GM19324 (cell line): ENCODE measurements around the gene STK32A.

Source experiments
- ATAC-seq: cut with Tn5 transposase; IDR thresholded peaks from one replicate; pipeline ENCODE4 v1.9.1; 2021; ENCODE audit warnings: mild to moderate bottlenecking, moderate library complexity; ENCODE audit not compliant: unreplicated experiment, low FRiP score

STK32A gene

DNA sequence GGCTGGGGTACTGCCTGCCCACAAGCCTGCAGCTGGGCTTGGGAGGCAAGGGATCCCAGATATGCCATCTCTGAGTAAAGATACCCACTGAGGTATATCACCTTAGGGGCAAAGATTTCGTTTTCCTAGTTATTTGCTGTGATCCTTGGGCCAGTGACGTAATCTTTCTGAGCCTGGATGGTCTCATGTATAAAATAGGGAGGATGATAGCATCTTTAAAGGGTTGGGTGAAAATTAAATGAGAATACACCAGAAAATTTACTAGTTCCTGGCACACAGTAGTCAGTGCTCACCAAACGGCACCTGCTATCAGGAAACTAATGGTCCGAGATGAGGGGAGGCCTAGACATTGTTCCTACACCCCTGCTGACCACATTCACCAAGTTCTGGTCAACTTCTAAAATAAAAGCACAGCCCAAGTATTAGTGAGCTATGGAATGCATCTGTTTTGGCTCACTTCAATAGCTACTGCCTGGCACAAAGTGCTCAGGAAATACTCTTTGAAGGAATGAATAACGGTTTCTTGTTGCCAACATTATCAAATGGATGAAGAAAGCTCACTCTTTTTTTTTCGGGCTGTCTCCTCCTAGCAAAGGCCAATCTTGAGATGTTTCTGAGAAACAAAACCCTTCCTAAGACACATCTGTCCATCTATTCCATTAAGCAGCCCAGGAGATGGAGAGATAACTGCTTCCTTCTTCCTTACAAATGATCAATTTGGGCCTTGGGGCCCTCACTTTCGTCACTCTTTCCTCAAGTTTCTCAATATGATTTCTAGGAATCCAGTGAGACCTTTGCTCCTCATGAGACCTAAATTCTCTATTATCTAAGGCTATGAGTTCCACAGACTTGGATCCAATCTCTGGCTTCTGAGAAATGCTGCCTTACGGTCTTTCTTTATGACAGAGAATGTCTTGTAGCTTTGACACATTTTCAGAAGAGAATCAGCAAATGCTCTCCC is 176.8 kb downstream of the STK32A start:
- no peak for ATAC-seq

DNA sequence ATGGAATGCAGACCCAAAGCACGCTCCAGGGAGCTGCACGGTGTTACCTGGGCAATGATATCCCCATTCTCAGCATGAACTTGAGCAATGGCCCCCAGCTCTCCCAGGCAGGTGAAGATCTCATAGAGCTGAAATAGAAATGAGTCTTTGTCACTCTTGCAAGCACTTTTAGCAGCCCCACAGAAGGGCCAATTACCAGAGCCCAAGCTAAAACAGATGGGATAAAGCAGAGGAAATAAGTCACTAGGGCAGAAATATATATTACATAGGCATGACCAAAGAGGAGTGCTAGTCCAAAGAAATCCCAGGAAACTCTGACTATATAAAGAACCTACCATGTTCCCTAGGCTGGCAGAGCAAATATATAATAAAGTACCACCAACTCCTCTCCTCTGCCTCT is 177.7 kb downstream of the STK32A start:
- no peak for ATAC-seq

- ATAC-seq, result no peak
Observed at GRCh38 chr5:147413266-147413665, 178.4 kb downstream of the STK32A start.

- ATAC-seq, result no peak
Observed at GRCh38 chr5:147415651-147416050, 180.8 kb downstream of the STK32A start.

GRCh38 chr5:147417135-147417813 is 182.4 kb downstream of the STK32A start:
- ATAC-seq, result no peak

- no peak for ATAC-seq
Observed at GRCh38 chr5:147418613-147419012, 183.8 kb downstream of the STK32A start.

- ATAC-seq, result no peak
Observed at GRCh38 chr5:147426640-147427327, 192.0 kb downstream of the STK32A start.

GRCh38 chr5:147427521-147428401 is 192.9 kb downstream of the STK32A start:
- ATAC-seq, result no peak

GRCh38 chr5:147430628-147431027 is 195.8 kb downstream of the STK32A start:
- no peak for ATAC-seq

DNA sequence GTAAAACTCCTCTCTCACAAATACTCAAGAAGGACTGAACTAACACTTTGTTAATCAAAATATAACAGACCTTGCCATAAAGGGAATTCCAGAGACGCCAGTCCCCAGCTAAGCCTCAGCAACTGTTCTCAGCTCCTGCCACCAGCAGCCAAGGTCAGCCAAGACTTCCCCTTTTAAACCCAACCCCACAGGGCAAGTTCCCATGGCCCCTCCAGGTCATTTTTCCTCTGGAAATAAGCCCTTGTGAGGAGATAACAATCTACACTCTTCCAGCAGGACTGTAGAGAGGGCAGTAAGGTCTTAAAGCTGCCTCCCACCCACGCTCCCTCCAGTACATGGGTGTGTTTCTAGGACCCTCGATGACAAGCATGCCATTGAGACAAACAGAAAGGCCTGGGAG is 196.8 kb downstream of the STK32A start:
- no peak for ATAC-seq

DNA sequence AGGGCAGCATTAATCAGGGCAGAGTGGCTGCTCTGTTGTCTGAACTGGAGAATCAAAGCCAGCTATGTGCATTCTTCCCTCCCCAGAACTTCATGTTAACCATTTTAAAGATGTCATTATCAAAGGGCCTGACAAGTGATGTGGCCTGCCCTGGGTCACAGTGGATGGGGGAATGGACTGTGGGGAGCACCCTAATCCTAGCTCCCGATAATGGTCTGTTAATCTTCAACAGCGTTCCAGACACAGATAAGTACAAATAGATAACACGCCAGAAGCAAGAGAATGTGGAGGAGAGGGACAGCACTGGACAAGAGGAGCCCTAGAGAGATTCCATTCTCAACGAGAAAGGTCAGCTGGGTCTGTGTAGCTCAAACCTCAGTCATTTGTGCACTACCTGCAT is 197.5 kb downstream of the STK32A start:
- ATAC-seq, result no peak

DNA sequence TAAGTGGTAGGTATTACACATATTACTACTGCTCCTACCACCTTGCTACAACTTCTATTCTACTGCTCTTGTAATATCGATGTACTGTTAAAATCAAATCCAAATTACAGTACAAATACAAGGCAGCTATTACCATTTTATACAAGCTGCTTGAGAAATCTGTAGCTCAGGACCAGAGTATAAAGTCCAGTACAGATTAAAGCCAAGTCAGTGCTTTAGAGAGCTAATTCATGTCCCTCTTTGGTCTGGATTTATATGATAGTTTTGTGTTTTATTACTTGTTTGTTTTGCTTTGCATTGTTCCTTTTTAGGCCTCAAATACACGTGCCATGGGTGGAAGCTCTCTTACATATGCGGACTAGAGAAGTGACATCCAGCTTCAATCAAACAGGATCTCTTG is 199.2 kb downstream of the STK32A start:
- ATAC-seq, result no peak

DNA sequence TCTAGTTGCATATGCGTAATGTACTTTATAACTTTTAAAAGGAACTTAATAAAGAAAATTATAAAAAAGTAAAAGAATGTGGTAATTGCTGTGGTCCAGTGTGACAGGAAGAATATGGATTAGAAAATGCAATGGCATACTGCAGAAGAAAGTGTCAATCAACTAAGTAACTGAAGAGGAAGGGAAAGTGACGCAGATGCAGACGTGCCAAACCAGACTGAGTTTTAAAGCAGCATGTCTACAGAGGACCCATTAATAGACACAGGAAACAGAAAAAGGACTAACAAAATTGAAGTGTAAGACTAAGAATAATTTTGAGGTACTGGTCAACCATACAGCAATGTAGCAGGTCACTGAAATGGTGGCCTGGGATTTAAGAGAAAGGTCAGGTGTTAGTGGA is 201.8 kb downstream of the STK32A start:
- peak; percentile 65 for ATAC-seq

DNA sequence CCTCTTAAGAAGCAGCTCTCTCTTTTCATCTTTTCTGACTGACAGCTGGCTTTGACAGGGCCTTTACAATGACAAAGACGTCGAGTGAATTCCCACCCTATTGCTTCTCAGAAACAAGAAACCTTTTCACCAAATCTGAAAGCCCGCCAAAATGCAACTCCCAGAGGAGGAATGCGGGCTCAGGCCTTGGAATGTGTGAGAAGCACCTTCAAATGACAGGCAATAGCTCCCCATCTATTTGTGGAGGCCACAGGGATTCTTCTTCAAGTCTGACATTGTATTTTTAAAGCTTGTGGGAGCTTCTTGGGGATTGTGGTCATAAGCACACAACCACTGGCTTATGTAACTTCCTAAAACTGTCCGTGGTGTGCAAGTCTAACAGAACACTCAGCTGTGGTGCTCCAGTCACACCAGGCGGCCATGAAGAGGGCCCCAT is 202.4 kb downstream of the STK32A start:
- no peak for ATAC-seq
